ENCODE data around the gene SEMA3C.

The SEMA3C gene

GRCh38 chr7:80924090-80924489 is 5.2 kb upstream of the SEMA3C start:
- no peak for DNase-seq

DNA sequence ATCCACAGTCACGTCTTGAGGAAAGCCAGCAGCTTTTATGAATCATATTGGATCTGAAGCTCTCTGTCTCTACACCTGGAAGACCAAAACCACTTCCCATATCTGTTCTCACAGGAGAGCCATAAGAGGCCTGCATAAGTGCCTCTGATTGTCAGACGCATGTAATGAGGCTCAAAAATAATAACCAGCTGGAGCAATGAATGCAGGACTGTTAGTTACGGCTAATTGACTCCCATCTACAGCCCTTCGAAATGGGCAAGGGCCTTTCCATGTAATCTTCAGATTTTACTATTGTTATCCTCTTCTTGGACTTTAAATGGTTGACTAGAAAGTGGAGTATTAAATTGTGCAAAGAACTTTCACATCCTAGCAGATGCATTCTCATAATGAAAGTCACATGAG is 4.4 kb upstream of the SEMA3C start:
- DNase-seq = peak; percentile 75

GRCh38 chr7:80922253-80923049 is 3.6 kb upstream of the SEMA3C start:
- no peak for DNase-seq

- no peak for DNase-seq
Measured at GRCh38 chr7:80921130-80921529, 2.3 kb upstream of the SEMA3C start.

DNA sequence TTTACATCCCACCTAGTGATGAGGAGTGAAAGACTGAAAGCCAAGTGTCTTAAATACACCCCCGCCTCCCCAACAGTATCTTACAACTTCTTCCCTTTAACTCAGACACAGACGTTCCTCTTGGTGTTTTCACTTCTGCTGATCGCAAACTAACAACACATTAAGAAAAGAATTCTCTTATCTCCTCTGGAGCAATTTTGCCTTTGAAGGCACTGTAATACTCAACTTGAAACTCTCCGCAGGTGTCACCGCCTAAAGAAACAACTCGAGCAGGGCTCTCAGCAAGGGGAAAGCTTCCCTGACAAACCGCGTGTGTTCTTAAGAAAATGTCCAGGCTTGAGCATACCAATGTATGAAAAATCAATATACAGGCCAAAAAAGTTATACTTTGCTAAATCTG is 452 bp downstream of the SEMA3C start:
- no peak for DNase-seq

GRCh38 chr7:80916770-80917741 is 1.8 kb downstream of the SEMA3C start:
- no peak for DNase-seq

GRCh38 chr7:80910228-80910627 is 8.6 kb downstream of the SEMA3C start:
- DNase-seq = no peak

DNA sequence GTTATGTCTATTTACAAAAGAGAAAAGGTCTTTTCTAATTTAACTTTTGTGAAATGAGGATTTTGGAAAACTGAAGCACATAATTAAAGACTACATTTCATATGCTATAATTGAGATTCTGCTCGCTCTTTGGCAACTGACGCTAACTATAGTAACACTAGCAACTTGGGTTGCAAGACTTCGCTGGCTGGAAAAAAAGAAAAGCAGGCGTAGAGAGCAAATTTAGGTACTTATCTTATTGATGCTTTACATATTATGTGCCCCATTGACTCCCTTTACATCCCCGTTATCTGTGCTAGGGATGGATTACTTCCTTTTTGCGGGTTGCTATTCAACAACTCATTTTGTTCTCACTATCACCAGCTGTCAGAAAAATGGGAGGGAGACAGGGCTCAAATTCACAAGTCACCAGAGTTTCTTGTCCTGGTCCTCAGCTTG is 10.5 kb downstream of the SEMA3C start:
- no peak for DNase-seq

DNA sequence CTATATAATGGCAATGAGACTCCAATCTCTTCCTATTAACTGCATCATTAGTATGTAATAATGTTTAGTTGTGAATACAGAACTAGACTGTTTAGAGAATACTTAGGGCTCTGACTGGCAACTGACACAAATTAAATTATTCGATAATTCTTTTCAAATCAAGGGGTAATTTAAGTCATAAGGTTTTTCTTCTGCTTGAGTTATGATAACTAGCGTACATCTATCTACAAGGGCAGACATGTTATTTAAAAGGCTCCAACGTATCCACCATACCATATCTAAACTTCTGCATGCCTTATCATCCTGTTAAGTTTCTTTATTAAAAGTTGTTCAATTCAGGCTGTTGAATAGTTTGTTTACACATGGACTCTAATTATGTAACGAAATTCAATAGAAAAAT is 11.2 kb downstream of the SEMA3C start:
- DNase-seq = no peak

- DNase-seq = no peak
Measured at GRCh38 chr7:80907141-80907601, 11.7 kb downstream of the SEMA3C start.

DNA sequence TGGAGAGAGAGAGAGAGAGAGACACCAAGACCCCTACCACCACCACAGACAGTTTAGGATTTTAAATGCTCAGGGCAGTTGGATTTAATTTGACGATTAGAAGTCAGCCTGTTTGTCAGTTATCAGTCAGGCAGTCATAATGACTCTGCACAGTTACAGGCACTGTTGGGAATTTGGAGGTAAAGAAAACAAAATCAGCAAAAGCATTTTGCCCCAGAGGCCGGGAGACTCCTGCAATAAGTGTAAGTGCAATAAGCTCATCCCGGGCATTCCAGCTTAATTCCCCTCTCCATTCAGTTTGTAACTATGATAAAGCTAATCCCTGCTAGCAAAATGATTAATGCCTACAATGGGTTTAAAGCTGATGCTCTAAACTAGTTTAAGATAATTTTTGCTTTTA is 13.5 kb downstream of the SEMA3C start:
- DNase-seq = no peak

DNA sequence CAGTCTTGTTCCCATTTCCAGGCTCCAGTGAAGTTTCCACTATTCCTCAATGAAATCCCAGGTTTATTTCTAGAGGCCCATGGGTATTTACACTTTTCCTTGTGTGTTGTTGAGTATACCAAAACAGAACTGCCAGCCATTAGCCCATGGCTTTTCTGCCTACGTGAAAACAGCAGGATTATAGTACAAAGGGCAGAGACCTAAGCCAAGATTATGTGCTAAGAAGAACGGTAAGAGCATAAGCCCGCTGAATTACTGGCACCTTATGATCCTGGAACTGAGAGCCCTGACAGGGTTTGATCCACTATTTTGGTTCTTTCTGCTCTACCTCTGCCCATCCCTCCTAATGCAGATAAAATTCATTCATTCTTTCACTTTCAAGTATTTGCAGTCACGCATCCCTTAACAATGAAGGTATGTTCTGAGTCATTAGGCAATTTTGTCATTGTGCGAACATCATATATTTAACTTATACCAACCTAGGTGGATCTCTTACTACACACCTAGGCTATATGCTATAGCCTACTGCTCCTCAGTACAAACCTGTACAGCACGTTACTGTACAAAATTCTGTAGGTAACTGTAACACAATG is 16.0 kb downstream of the SEMA3C start:
- DNase-seq = no peak

DNA sequence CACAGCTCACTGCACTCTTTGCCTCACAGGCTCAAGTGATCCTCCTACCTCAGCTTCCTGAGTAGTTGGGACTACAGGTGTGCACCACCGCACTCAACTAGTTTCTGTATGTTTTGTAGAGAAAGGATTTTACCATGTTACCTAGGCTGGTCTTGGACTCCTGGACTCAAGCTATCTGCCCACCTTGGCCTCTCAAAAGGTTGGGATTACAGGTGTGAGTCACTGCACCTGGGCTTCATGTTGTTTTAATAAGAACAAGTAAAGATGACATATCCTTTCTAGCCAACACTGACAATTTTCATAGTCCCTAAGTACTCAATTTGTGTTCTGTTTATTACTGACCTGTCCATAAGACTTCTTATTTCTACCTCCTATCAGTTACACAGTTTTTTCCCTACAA is 16.8 kb downstream of the SEMA3C start:
- DNase-seq = no peak

DNA sequence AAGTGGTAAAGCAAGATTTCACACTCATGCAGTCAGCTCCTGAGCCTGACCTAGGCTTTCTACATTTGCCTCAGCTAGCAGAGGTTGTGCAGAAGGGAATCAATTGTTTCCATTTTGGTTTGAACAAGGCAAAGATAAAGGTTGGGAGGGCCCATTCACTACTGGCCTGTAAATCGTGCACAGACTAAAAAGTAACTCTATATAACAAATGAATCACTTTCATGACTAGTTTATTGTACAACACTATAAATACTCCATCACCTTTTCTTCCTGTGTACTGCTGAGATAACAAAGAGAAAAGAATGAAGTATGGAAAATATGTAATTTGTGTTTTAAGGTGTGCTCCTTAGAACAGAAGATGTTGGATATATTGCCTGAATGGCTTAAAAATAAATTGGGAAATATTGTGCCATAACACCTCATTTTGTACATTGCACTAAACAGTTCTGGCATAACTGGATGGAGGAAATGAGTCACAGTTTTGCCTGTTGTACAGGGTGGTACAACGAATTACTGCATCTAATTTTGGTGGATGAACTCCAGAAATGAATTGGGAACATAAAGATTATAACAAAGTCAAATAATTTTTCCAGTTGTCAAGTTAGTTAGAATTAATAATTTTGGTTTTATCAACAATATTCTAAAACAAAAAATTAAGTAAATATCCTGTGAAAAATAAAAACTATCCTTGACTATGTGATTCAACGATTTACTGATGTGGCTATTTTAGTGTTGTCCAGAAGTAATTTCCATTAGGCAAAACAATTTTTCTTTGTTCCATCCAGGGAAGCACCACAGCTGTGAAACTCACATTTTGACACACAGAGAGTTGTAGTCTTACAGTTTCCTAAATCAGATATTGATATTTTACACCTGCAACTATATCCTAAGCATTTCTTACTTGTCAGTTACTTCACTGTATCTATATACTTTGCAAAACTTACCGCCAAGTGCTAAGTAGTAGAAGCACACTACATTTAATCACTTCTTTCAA is 18.0 kb downstream of the SEMA3C start:
- DNase-seq = no peak

- DNase-seq = no peak
Measured at GRCh38 chr7:80896906-80897598, 21.8 kb downstream of the SEMA3C start.

GRCh38 chr7:80895056-80895455 is 23.8 kb downstream of the SEMA3C start:
- no peak for DNase-seq

DNA sequence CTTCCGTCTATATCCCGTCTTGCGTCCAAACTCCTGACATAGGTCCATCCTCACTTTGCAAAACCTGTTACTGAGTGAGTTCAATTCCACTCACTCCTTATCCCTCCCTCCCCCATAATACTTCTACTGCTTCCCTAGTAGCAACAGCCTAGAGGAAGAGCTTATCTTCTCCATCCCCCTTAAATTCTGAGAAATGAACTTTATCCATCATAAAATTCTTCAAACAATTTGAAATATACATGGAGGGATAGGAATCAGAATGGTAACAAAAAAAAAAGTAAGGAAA is 27.6 kb downstream of the SEMA3C start:
- no peak for DNase-seq

DNA sequence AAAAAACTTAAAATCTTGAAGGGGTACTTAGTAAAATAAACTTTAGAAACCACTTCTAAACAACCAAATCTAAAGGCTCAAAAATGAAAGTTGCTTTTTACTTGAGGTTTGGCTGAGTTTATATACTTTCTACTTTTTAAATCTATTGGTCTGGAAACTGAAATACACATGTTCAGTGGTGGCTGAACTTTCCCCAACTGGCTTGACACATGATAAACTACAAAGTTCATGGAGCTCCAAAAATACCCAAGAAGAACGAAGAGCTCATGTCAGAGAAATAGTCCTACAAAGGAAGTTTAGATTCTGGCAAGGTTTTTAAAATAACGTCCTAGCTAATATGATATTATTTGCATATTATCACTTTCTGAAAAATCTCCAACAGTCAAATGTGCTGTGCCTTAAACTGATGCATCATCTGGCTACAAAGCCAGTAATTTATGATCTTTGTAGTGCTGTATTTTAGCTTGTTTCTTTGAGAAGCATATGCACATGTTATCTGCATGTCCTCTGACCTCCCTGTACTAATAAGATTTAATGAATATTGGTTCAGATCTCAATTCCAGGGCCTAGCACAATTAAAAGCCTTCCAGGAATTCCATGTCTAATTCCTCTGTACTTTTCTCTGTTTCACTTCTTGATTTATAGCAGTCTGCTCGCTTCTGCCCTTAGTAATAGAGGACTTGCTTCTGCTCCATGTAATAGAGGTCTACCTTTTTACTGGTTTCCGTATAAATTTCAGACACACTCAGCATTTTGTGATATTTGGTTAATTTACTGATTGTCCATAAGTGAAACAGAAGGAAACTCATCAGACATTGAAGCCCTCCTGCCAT is 28.2 kb downstream of the SEMA3C start:
- DNase-seq = no peak

DNA sequence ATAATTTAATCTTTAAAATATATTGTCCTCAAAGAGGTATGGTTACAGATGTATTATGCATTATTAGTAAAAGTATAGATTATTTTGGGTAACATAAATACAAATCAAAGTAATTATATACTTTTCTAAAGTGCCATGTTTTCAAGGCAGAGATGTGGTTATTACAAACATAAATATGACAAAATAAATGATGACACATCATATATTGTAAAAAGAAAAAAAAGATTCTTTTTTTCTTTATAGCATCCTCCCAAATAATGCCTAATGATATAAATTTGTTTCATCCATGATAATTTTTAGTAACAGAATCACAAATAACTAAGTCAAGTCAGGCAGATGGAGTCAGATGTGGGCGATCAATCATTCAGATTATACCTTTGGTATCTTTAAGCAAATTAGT is 29.3 kb downstream of the SEMA3C start:
- DNase-seq = no peak

DNA sequence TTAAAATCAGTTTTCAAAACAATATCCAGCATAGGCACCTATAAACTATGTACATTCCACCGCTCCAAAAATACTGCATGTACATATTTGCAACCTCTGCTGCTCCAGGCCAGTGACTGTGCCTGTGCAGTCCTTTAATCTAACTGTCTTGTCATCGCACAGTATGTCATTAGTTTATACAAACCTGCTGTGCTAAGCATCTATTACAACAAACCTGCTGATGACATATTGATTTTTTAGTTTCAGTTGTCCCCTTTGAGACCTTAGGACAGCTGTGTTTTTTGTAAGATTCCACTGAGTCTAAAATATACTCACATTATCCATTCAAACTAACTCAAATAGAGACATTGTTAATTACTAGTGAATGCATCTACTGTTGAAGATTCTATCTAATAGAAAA is 33.1 kb downstream of the SEMA3C start:
- DNase-seq = no peak
